ENCODE results near the gene GLYATL1B. TPM values are rescaled to one million over a fixed set of nuclear protein-coding genes. Genes with fewer than 3 reads are reported as not detected.
"Not testable (repeated sequence)": the region's sequence is repeated elsewhere in the genome, so short reads cannot be mapped to it uniquely, and the experiment has no call there.

GLYATL1B gene
- polyA plus RNA-seq, 2 of the 4 experiments (the other 2 are of a cell fraction): not detected

DNA sequence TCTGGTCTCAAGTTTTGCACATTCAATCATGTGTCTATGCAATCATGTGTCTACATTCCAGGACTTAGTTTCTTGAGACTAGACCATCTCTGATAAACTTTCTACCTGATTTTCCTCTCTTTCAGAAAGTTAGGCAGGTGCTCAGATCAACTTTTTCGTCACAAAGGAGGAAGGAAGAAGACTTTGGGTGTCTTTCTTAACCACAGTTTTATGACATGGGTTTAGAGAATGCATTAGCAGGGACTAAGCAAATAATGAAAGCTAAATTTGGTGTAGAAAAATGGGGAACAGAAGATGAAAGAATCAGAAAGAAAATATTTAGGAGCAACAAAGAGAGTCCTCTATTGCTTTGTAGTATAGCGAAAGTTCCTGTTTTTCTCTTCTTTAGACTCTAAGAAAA is 7.7 kb upstream of the GLYATL1B start:
- Histone ChIP-seq H3K4me1 (no peaks in the 10 kb centered on the region), H3K4me3 (no peak overlapping the region), H3K27ac (no peak overlapping the region), H3K4me2 (no peak overlapping the region), H3K9me3 (no peaks in the 10 kb centered on the region; the same call in 2 of the 3 replicates)
- DNase-seq (ENCODE audit: low read depth in 1 of 2, low spot score in 1 of 2) (no peak), ATAC-seq (no peak), FAIRE-seq (no peak)
- 7% methylated on average over 2 of the region's 2 CpGs for WGBS (ENCODE audit: missing lambda C conversion rate)
- TF ChIP-seq CBX2 (IDR thresholded peaks at IDR 0.05; ENCODE audit: borderline replicate concordance, low read depth): no peak
- TF ChIP-seq BHLHE40 (IDR thresholded peaks at IDR 0.05; ENCODE audit: low read depth, low read length): no peak
- no peak for TF ChIP-seq NFE2L2 (conservative IDR thresholded peaks at IDR 0.05; ENCODE audit: low read length)
- no peak for TF ChIP-seq E2F6 (IDR thresholded peaks at IDR 0.05; ENCODE audit: borderline replicate concordance, low read depth)
- TF ChIP-seq POLR2A (IDR thresholded peaks at IDR 0.05; ENCODE audit: low read length): no peak
- no peak for TF ChIP-seq ZSCAN20 (CRISPR knock-in tag; IDR thresholded peaks at IDR 0.05)
- no peak for TF ChIP-seq CBX8 (IDR thresholded peaks at IDR 0.05)
- TF ChIP-seq HMGXB4 (CRISPR knock-in tag; IDR thresholded peaks at IDR 0.05; ENCODE audit: borderline replicate concordance): no peak
- no peak for TF ChIP-seq MAX (IDR thresholded peaks at IDR 0.05)
- no peak for TF ChIP-seq RNF2 (IDR thresholded peaks at IDR 0.05; ENCODE audit: borderline replicate concordance, low read depth)
- no peak for TF ChIP-seq MAZ (IDR thresholded peaks at IDR 0.05; ENCODE audit: borderline replicate concordance, low read depth, low read length)
- TF ChIP-seq JUN (IDR thresholded peaks at IDR 0.05): no peak
- TF ChIP-seq, protein P1, sequence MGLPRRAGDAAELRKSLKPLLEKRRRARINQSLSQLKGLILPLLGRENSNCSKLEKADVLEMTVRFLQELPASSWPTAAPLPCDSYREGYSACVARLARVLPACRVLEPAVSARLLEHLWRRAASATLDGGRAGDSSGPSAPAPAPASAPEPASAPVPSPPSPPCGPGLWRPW (IDR thresholded peaks at IDR 0.05): no peak
- no peak for TF ChIP-seq REST (IDR thresholded peaks at IDR 0.05)
- TF ChIP-seq SMC3 (IDR thresholded peaks at IDR 0.05): no peak
- CTCF ChIA-PET: interaction anchor here (0.7 to 2.3 kb wide), 2 partner anchors 20 to 236 kb away, joined by 3 to 6 read pairs; no protein-coding TSS in a partner anchor
- POLR2A ChIA-PET: no interaction called here

- DNase-seq (ENCODE audit: low read depth in 1 of 2, low spot score in 1 of 2): no peak
- H3K9me3 ChIP-seq: no peaks in the 10 kb centered on the region; the same call in 2 of the 3 replicates
- no peaks in the 10 kb centered on the region for H3K4me1 ChIP-seq
- no peak overlapping the region for H3K4me3 ChIP-seq
- ChIA-PET CTCF (interaction anchor here (2.3 kb wide), 1 partner anchor 21 kb away, joined by 6 read pairs; no protein-coding TSS in a partner anchor), POLR2A (no interaction called here)
- TF ChIP-seq, protein P2, sequence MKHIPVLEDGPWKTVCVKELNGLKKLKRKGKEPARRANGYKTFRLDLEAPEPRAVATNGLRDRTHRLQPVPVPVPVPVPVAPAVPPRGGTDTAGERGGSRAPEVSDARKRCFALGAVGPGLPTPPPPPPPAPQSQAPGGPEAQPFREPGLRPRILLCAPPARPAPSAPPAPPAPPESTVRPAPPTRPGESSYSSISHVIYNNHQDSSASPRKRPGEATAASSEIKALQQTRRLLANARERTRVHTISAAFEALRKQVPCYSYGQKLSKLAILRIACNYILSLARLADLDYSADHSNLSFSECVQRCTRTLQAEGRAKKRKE (CRISPR knock-in tag; IDR thresholded peaks at IDR 0.05; ENCODE audit: low read depth): no peak
- no peak for TF ChIP-seq SREBF2 (IDR thresholded peaks at IDR 0.05)
- TF ChIP-seq EHF (CRISPR knock-in tag; IDR thresholded peaks at IDR 0.05): no peak
- TF ChIP-seq ZC3H11A (IDR thresholded peaks at IDR 0.05): no peak
- TF ChIP-seq HMGXB4 (CRISPR knock-in tag; IDR thresholded peaks at IDR 0.05; ENCODE audit: borderline replicate concordance): no peak
- TF ChIP-seq KDM5A (IDR thresholded peaks at IDR 0.05): no peak
- no peak for TF ChIP-seq TFCP2L1 (CRISPR knock-in tag; IDR thresholded peaks at IDR 0.05)
- TF ChIP-seq ZFP36 (IDR thresholded peaks at IDR 0.05; ENCODE audit: borderline replicate concordance, partially characterized antibody): no peak
- no peak for TF ChIP-seq TP53 (CRISPR knock-in tag; IDR thresholded peaks at IDR 0.05)
- no peak for FAIRE-seq
- H3K27ac ChIP-seq: no peak overlapping the region
- no peak overlapping the region for H3K4me2 ChIP-seq
- ATAC-seq: no peak
- WGBS (ENCODE audit: missing lambda C conversion rate): 0% methylated on average over 1 of the region's 1 CpG
Measured at GRCh38 chr11:59079086-59079485, 7.0 kb upstream of the GLYATL1B start.

DNA sequence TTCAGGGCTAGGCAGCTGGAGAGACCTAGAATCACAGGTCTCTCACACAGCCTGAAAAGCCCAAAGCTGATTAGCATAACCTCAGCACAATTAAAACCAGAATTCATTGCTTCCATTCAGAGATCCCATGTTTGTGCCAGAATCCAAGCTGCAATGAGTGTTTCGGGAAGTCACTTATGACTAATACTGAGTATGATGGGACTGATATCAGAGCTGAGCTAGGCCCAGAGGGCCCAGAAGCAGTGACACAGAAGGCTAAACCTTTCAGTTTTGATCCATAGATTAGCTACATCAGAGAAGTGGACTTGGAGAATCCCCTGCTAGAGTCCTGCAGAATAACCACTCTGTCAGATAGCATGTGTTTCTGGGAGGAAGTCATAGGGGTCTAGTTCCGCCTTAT is 5.7 kb upstream of the GLYATL1B start:
- H3K9me3 ChIP-seq; H3K4me2 ChIP-seq; POLR2A ChIA-PET; ATAC-seq; H3K4me1 ChIP-seq; H3K27ac ChIP-seq; H3K4me3 ChIP-seq; DNase-seq (ENCODE audit: low read depth in 1 of 2, low spot score in 1 of 2); FAIRE-seq: not testable (repeated sequence)
- CTCF ChIA-PET: interaction anchor here (0.9 to 2.3 kb wide), 4 partner anchors 22 to 512 kb away, joined by 3 to 6 read pairs (median 4); no protein-coding TSS in a partner anchor
- 45% methylated on average over 2 of the region's 2 CpGs for WGBS (ENCODE audit: missing lambda C conversion rate)
